Neural cell (in vitro differentiated cells): ENCODE measurements around the gene TMEM175. TPM values are rescaled to one million over a fixed set of nuclear protein-coding genes. Genes with fewer than 3 reads are reported as not detected.

Experiments
- H2AFZ ChIP-seq: fragments of 200-600, 300-800 bp; sonication (generic), shearing (Covaris generic); 2 replicates; pipeline ENCODE4 v1.6.0; 2014; ENCODE audit warnings: low read depth, mild to moderate bottlenecking, antibody characterized with exemption, low read length, moderate library complexity
- H3F3A ChIP-seq: fragments of 200-600 bp; shearing (Covaris generic); 2 replicates; pipeline ENCODE4 v1.6.1; 2016; ENCODE audit warnings: mild to moderate bottlenecking, moderate library complexity, mixed read lengths, antibody characterized with exemption, low read length; ENCODE audit not compliant: insufficient read depth, poor library complexity, severe bottlenecking
- H3K27ac ChIP-seq: fragments of 200-600, 300-800 bp; sonication (generic), shearing (Covaris generic); 2 replicates; pipeline ENCODE4 v1.5.1; 2014; ENCODE audit warnings: mild to moderate bottlenecking, low read length, moderate library complexity
- H3K27me3 ChIP-seq: fragments of 300-800, 200-600 bp; sonication (generic), shearing (Covaris generic); 2 replicates; pipeline ENCODE4 v1.6.0; 2014; ENCODE audit warnings: mild to moderate bottlenecking, low read depth, low read length, moderate library complexity; ENCODE audit not compliant: insufficient read depth
- H3K36me3 ChIP-seq: fragments of 300-800, 200-600 bp; sonication (generic), shearing (Covaris generic); 2 replicates; pipeline ENCODE4 v1.5.1; 2014; ENCODE audit warnings: mild to moderate bottlenecking, antibody characterized with exemption, low read length, moderate library complexity; ENCODE audit not compliant: insufficient read depth
- H3K4me2 ChIP-seq: fragments of 300-800, 200-600 bp; sonication (generic), shearing (Covaris generic); 2 replicates; pipeline ENCODE4 v1.6.0; 2014; ENCODE audit warnings: mild to moderate bottlenecking, low read length
- H3K4me3 ChIP-seq: fragments of 300-800, 200-600 bp; sonication (generic), shearing (Covaris generic); 2 replicates; pipeline ENCODE4 v1.5.1; 2014; ENCODE audit warnings: mild to moderate bottlenecking, low read length, moderate library complexity
- H3K79me2 ChIP-seq: fragments of 200-600 bp; shearing (Covaris generic); replicated peaks from 2 replicates; pipeline ENCODE4 v1.6.0; 2014; ENCODE audit warnings: mild to moderate bottlenecking, low read length, moderate library complexity; ENCODE audit not compliant: insufficient read depth
- H3K9ac ChIP-seq: fragments of 300-800, 200-600 bp; sonication (generic), shearing (Covaris generic); 2 replicates; pipeline ENCODE4 v1.6.1; 2016; ENCODE audit warnings: mild to moderate bottlenecking, low read length, mixed read lengths
- H3K9me2 ChIP-seq: fragments of 200-600 bp; shearing (Covaris generic); 2 replicates; pipeline ENCODE4 v1.6.1; 2016; ENCODE audit warnings: mild to moderate bottlenecking, low read length, mixed read lengths; ENCODE audit not compliant: insufficient read depth
- H3K9me3 ChIP-seq: fragments of 200-600, 300-800 bp; sonication (generic), shearing (Covaris generic); 2 replicates; pipeline ENCODE4 v1.6.1; 2016; ENCODE audit warnings: mild to moderate bottlenecking, mixed run types, low read length, moderate library complexity, mixed read lengths
- H4K20me1 ChIP-seq: fragments of 200-600 bp; shearing (Covaris generic); 2 replicates; pipeline ENCODE4 v1.6.1; 2016; ENCODE audit warnings: mild to moderate bottlenecking, mixed run types; ENCODE audit not compliant: insufficient read depth
- CTCF ChIP-seq: fragments of 450-650 bp; IDR thresholded peaks from 2 replicates; pipeline ENCODE4 v1.5.1; 2014; ENCODE audit warnings: antibody characterized with exemption, mild to moderate bottlenecking, moderate library complexity; ENCODE audit not compliant: poor library complexity, severe bottlenecking
- EP300 ChIP-seq: fragments of 450-650 bp; conservative IDR thresholded peaks from 2 replicates; pipeline ENCODE4 v1.6.1; 2014; ENCODE audit warnings: antibody characterized with exemption, mild to moderate bottlenecking, moderate library complexity; ENCODE audit not compliant: poor library complexity, severe bottlenecking
- EZH2 ChIP-seq: fragments of 200-600, 300-800 bp; shearing (Covaris generic), sonication (generic); IDR thresholded peaks from 2 replicates; pipeline ENCODE4 v1.6.1; 2014; ENCODE audit warnings: antibody characterized with exemption, low read length, borderline replicate concordance, mild to moderate bottlenecking; ENCODE audit not compliant: insufficient read depth, poor library complexity, severe bottlenecking
- MXI1 ChIP-seq: fragments of 450-650 bp; conservative IDR thresholded peaks from 2 replicates; pipeline ENCODE4 v1.6.1; 2014; ENCODE audit warnings: antibody characterized with exemption, mild to moderate bottlenecking; ENCODE audit not compliant: poor library complexity, severe bottlenecking
- POLR2AphosphoS5 ChIP-seq: IDR thresholded peaks from 2 replicates; pipeline ENCODE4 v1.6.1; 2012
- RAD21 ChIP-seq: fragments of 450-650 bp; conservative IDR thresholded peaks from 2 replicates; pipeline ENCODE4 v1.6.1; 2014; ENCODE audit warnings: antibody characterized with exemption, mild to moderate bottlenecking, moderate library complexity
- REST ChIP-seq: IDR thresholded peaks from 2 replicates; pipeline ENCODE4 v1.6.1; 2012; ENCODE audit warnings: borderline replicate concordance
- SMC3 ChIP-seq: fragments of 450-650 bp; conservative IDR thresholded peaks from 2 replicates; pipeline ENCODE4 v1.6.1; 2014; ENCODE audit warnings: antibody characterized with exemption, mild to moderate bottlenecking, moderate library complexity; ENCODE audit not compliant: poor library complexity
- TAF1 ChIP-seq: IDR thresholded peaks from 2 replicates; pipeline ENCODE4 v1.6.1; 2012; ENCODE audit warnings: low read depth
- polyA plus RNA-seq: library from polyadenylated mRNA; depleted of rRNA; stranded (reverse); fragments of >200 nt; gene quantifications from 2 replicates; pipeline ENCODE4 v1.2.3, GENCODE V29; 2014

The TMEM175 gene
- polyA plus RNA-seq, 1 donor from 2014 or later, result 36.9 TPM

GRCh38 chr4:957581-958313 lies 25.5 kb downstream of the TMEM175 start:
- no peaks in the 10 kb centered on the region for H4K20me1 ChIP-seq
- no peak overlapping the region for H3K4me3 ChIP-seq
- no peak overlapping the region for H3K4me2 ChIP-seq
- no peaks in the 10 kb centered on the region for H3K79me2 ChIP-seq
- H3K9ac ChIP-seq, result no peak overlapping the region
- no peaks in the 10 kb centered on the region for H3F3A ChIP-seq
- H3K27me3 ChIP-seq, result no peaks in the 10 kb centered on the region
- H3K9me2 ChIP-seq, result no peaks in the 10 kb centered on the region
- H3K36me3 ChIP-seq, result no peaks in the 10 kb centered on the region
- no peaks in the 10 kb centered on the region for H3K9me3 ChIP-seq
- H2AFZ ChIP-seq, result no peak overlapping the region
- no peak overlapping the region for H3K27ac ChIP-seq
- TF ChIP-seq MXI1 (no peak), POLR2AphosphoS5 (no peak), SMC3 (no peak), CTCF (no peak), EZH2 (no peak), RAD21 (no peak), EP300 (no peak), REST (no peak), TAF1 (no peak)

- no peak overlapping the region for H3K27ac ChIP-seq
- no peak for TF ChIP-seq SMC3
- no peak for TF ChIP-seq RAD21
- no peak for TF ChIP-seq TAF1
- no peak for TF ChIP-seq EZH2
- no peak overlapping the region for H2AFZ ChIP-seq
- H3K36me3 ChIP-seq, result no peaks in the 10 kb centered on the region
- H3K4me2 ChIP-seq, result no peak overlapping the region
- no peaks in the 10 kb centered on the region for H3K79me2 ChIP-seq
- H3K9me2 ChIP-seq, result no peaks in the 10 kb centered on the region
- no peaks in the 10 kb centered on the region for H3F3A ChIP-seq
- H4K20me1 ChIP-seq, result no peaks in the 10 kb centered on the region
- H3K4me3 ChIP-seq, result no peak overlapping the region
- no peak overlapping the region for H3K9ac ChIP-seq
- no peaks in the 10 kb centered on the region for H3K27me3 ChIP-seq
- no peaks in the 10 kb centered on the region for H3K9me3 ChIP-seq
Measured at GRCh38 chr4:958314-958665, 26.0 kb downstream of the TMEM175 start.
